Neural progenitor cell (in vitro differentiated cells): Measurements from ENCODE around the gene PGLYRP4. TPM values are rescaled to one million over a fixed set of nuclear protein-coding genes. Genes with fewer than 3 reads are reported as not detected.

Experiments used
- DNase-seq: peaks from one replicate; pipeline ENCODE4 v3.0.0-alpha.2; 2016; ENCODE audit warnings: low spot score
- H2AFZ ChIP-seq: fragments of 200-600 bp; sonication (generic); replicated peaks from 2 replicates; pipeline ENCODE4 v1.6.1; 2016; ENCODE audit warnings: antibody characterized with exemption
- H3F3A ChIP-seq: fragments of 200-600 bp; sonication (generic); 2 replicates; pipeline ENCODE4 v1.6.1; 2016; ENCODE audit warnings: antibody characterized with exemption, low read depth
- H3K27ac ChIP-seq: fragments of 200-600 bp; sonication (generic); 2 replicates; pipeline ENCODE4 v1.5.1; 2016; ENCODE audit warnings: mild to moderate bottlenecking
- H3K27me3 ChIP-seq: fragments of 200-600 bp; sonication (generic); 2 replicates; pipeline ENCODE4 v1.6.1; 2016; ENCODE audit warnings: mild to moderate bottlenecking, moderate library complexity
- H3K36me3 ChIP-seq: fragments of 200-600 bp; sonication (generic); 2 replicates; pipeline ENCODE4 v1.5.1; 2016
- H3K4me1 ChIP-seq: fragments of 200-600 bp; sonication (generic); 2 replicates; pipeline ENCODE4 v1.6.1; 2016; ENCODE audit warnings: mixed run types
- H3K4me2 ChIP-seq: fragments of 200-600 bp; sonication (generic); 2 replicates; pipeline ENCODE4 v1.6.1; 2016
- H3K4me3 ChIP-seq: fragments of 200-600 bp; sonication (generic); 2 replicates; pipeline ENCODE4 v1.5.1; 2016
- H3K79me2 ChIP-seq: fragments of 200-600 bp; sonication (generic); 2 replicates; pipeline ENCODE4 v1.6.1; 2016; ENCODE audit warnings: low read depth
- H3K9ac ChIP-seq: fragments of 200-600 bp; sonication (generic); 2 replicates; pipeline ENCODE4 v1.6.1; 2016
- H3K9me3 ChIP-seq: fragments of 200-600 bp; sonication (generic); 2 replicates; pipeline ENCODE4 v1.5.1; 2016; ENCODE audit warnings: low read depth
- H4K20me1 ChIP-seq: fragments of 200-600 bp; sonication (generic); 2 replicates; pipeline ENCODE4 v1.6.1; 2016; ENCODE audit warnings: low read depth
- H3K27ac Mint-ChIP-seq: 3 replicates; pipeline ENCODE4 v1.8.0; 2021; ENCODE audit warnings: mixed read lengths
- H3K27me3 Mint-ChIP-seq: 2 replicates; pipeline ENCODE4 v1.8.0; 2022; ENCODE audit warnings: low read depth, mild to moderate bottlenecking, inconsistent platforms, moderate library complexity, mixed read lengths; ENCODE audit not compliant: insufficient read depth
- H3K36me3 Mint-ChIP-seq: 3 replicates; pipeline ENCODE4 v1.8.0; 2021; ENCODE audit warnings: mixed read lengths
- H3K4me1 Mint-ChIP-seq: 3 replicates; pipeline ENCODE4 v1.8.0; 2021; ENCODE audit warnings: mixed read lengths
- H3K4me3 Mint-ChIP-seq: 3 replicates; pipeline ENCODE4 v1.8.0; 2021; ENCODE audit warnings: mild to moderate bottlenecking, moderate library complexity, mixed read lengths
- H3K9me3 Mint-ChIP-seq: 3 replicates; pipeline ENCODE4 v1.8.0; 2020; ENCODE audit warnings: mixed read lengths
- CTCF ChIP-seq: fragments of 200-600 bp; sonication (generic); IDR thresholded peaks from 2 replicates; pipeline ENCODE4 v1.5.1; 2017; ENCODE audit warnings: antibody characterized with exemption, mild to moderate bottlenecking
- EZH2 ChIP-seq: fragments of 200-600 bp; sonication (generic); IDR thresholded peaks from 2 replicates; pipeline ENCODE4 v1.6.1; 2017; ENCODE audit warnings: antibody characterized with exemption, mild to moderate bottlenecking, moderate library complexity
- EZH2phosphoT487 ChIP-seq: fragments of 200-600 bp; sonication (generic); IDR thresholded peaks from 2 replicates; pipeline ENCODE4 v1.6.1; 2017; ENCODE audit warnings: antibody characterized with exemption
- total RNA-seq: library from RNA; depleted of rRNA; stranded (reverse); fragments of >200 nt; gene quantifications from 2 replicates; pipeline ENCODE4 v1.2.3, GENCODE V29; 2015; ENCODE audit warnings: low replicate concordance

Gene PGLYRP4
- total RNA-seq, 1 donor from 2014 or later: not detected

- Histone ChIP-seq H3K4me3 (no peak overlapping the region), H3K79me2 (no peaks in the 10 kb centered on the region), H3K4me1 (no peaks in the 10 kb centered on the region), H3K4me2 (no peak overlapping the region), H4K20me1 (no peaks in the 10 kb centered on the region), H3K9ac (no peak overlapping the region), H3K36me3 (no peaks in the 10 kb centered on the region), H3K27me3 (no peaks in the 10 kb centered on the region), H3F3A (no peaks in the 10 kb centered on the region), H3K9me3 (no peaks in the 10 kb centered on the region), H2AFZ (no peak overlapping the region), H3K27ac (no peak overlapping the region)
- no peaks in the 10 kb centered on the region for H3K4me1 Mint-ChIP-seq
- no peak for DNase-seq
- H3K9me3 Mint-ChIP-seq: peaks cover 4% of the 10 kb centered on the region
- peaks cover 2% of the 10 kb centered on the region for H3K27me3 Mint-ChIP-seq
- no peak for TF ChIP-seq CTCF
- no peak for TF ChIP-seq EZH2phosphoT487
- no peak for TF ChIP-seq EZH2
- no peak overlapping the region for H3K4me3 Mint-ChIP-seq
- no peaks in the 10 kb centered on the region for H3K36me3 Mint-ChIP-seq
- no peak overlapping the region for H3K27ac Mint-ChIP-seq
Observed at GRCh38 chr1:153384958-153385580, 36.4 kb upstream of the PGLYRP4 start.

GRCh38 chr1:153380711-153381110, 32.1 kb upstream of the PGLYRP4 start:
- no peak overlapping the region for H3K27ac ChIP-seq
- no peaks in the 10 kb centered on the region for H3K27me3 ChIP-seq
- Mint-ChIP-seq H3K36me3 (no peaks in the 10 kb centered on the region), H3K4me3 (no peak overlapping the region), H3K27ac (no peak overlapping the region), H3K4me1 (no peaks in the 10 kb centered on the region), H3K27me3 (peaks cover 7% of the 10 kb centered on the region), H3K9me3 (peaks cover 4% of the 10 kb centered on the region)
- no peak for TF ChIP-seq CTCF
- TF ChIP-seq EZH2: no peak
- no peak for TF ChIP-seq EZH2phosphoT487
- H3F3A ChIP-seq: no peaks in the 10 kb centered on the region
- no peaks in the 10 kb centered on the region for H4K20me1 ChIP-seq
- no peaks in the 10 kb centered on the region for H3K36me3 ChIP-seq
- H3K4me1 ChIP-seq: no peaks in the 10 kb centered on the region
- no peak for DNase-seq
- no peak overlapping the region for H2AFZ ChIP-seq
- H3K9ac ChIP-seq: no peak overlapping the region
- no peaks in the 10 kb centered on the region for H3K79me2 ChIP-seq
- H3K4me3 ChIP-seq: no peak overlapping the region
- no peak overlapping the region for H3K4me2 ChIP-seq
- H3K9me3 ChIP-seq: no peaks in the 10 kb centered on the region

GRCh38 chr1:153379591-153379990, 30.9 kb upstream of the PGLYRP4 start:
- Histone ChIP-seq H3K4me2 (no peak overlapping the region), H3K36me3 (no peaks in the 10 kb centered on the region), H3K4me3 (no peak overlapping the region), H3K79me2 (no peaks in the 10 kb centered on the region), H3K27me3 (no peaks in the 10 kb centered on the region), H3K4me1 (no peaks in the 10 kb centered on the region), H2AFZ (no peak overlapping the region), H3K9me3 (no peaks in the 10 kb centered on the region), H3K27ac (no peak overlapping the region), H3K9ac (no peak overlapping the region), H3F3A (no peaks in the 10 kb centered on the region), H4K20me1 (no peaks in the 10 kb centered on the region)
- peaks cover 10% of the 10 kb centered on the region for H3K27me3 Mint-ChIP-seq
- no peaks in the 10 kb centered on the region for H3K36me3 Mint-ChIP-seq
- H3K9me3 Mint-ChIP-seq: peaks cover 4% of the 10 kb centered on the region
- no peak overlapping the region for H3K4me3 Mint-ChIP-seq
- no peaks in the 10 kb centered on the region for H3K4me1 Mint-ChIP-seq
- no peak for DNase-seq
- TF ChIP-seq CTCF (no peak), EZH2 (no peak), EZH2phosphoT487 (no peak)
- no peak overlapping the region for H3K27ac Mint-ChIP-seq
